IMR-90 (cell line): ENCODE results near the gene PADI1. TPM values are rescaled to one million over a fixed set of nuclear protein-coding genes. Genes with fewer than 3 reads are reported as not detected.

Experiments
- ATAC-seq: fragments of 200-7000 bp; cut with Tn5 transposase; 2 replicates; pipeline ENCODE4 v1.9.1; 2020; ENCODE audit warnings: low read depth, mild to moderate bottlenecking, moderate library complexity
- BruUV-seq: library from RNA; stranded (reverse); fragments of 400-500 nt; replicated peaks from 2 replicates; lab custom pipeline; 2021; lab: Mats Ljungman, UMichigan
- CTCF ChIA-PET: fragments of 300-600 bp; formaldehyde crosslinking; extraction: SDS; loops from one replicate; lab custom pipeline; 2021; ENCODE audit warnings: antibody characterized with exemption; lab: Yijun Ruan, JAX
- POLR2A ChIA-PET: fragments of 300-600 bp; sonication (Branson Sonifier 250); formaldehyde crosslinking; loops from one replicate; lab custom pipeline; 2022; ENCODE audit warnings: antibody characterized with exemption; ENCODE audit not compliant: unreplicated experiment; lab: Charles Lee
- DNase-seq: peaks from one replicate; pipeline ENCODE4 v3.0.0; 2013
- H2AFZ ChIP-seq: replicated peaks from 2 replicates; pipeline ENCODE3; 2013; ENCODE audit warnings: low read length, mild to moderate bottlenecking; ENCODE audit not compliant: poor library complexity
- H2AK5ac ChIP-seq: 2 replicates; pipeline ENCODE4 v1.6.1; 2013; ENCODE audit warnings: low read depth, low read length, inconsistent platforms
- H2AK9ac ChIP-seq: replicated peaks from 2 replicates; pipeline ENCODE3; 2013; ENCODE audit warnings: mild to moderate bottlenecking, low read depth, low read length, moderate library complexity; ENCODE audit not compliant: poor library complexity
- H2BK120ac ChIP-seq: 2 replicates; pipeline ENCODE4 v1.6.1; 2013; ENCODE audit warnings: low read depth, low read length, inconsistent platforms
- H2BK15ac ChIP-seq: 3 replicates; pipeline ENCODE4 v1.6.1; 2013; ENCODE audit warnings: low read depth, low read length, inconsistent platforms
- H2BK20ac ChIP-seq: 2 replicates; pipeline ENCODE4 v1.6.1; 2013; ENCODE audit warnings: low read depth, mild to moderate bottlenecking, inconsistent platforms, low read length, moderate library complexity
- H2BK5ac ChIP-seq: 2 replicates; pipeline ENCODE4 v1.6.1; 2013; ENCODE audit warnings: mild to moderate bottlenecking, low read depth, low read length, inconsistent platforms; ENCODE audit not compliant: poor library complexity, severe bottlenecking
- H3K14ac ChIP-seq: replicated peaks from 2 replicates; pipeline ENCODE4 v1.6.1; 2013; ENCODE audit warnings: low read depth, low read length, inconsistent platforms
- H3K18ac ChIP-seq: 2 replicates; pipeline ENCODE4 v1.6.1; 2013; ENCODE audit warnings: low read depth, low read length, control low read depth
- H3K23ac ChIP-seq: 2 replicates; pipeline ENCODE4 v1.6.1; 2013; ENCODE audit warnings: low read depth, low read length, inconsistent platforms
- H3K27ac ChIP-seq: 2 replicates; pipeline ENCODE4 v1.5.1; 2013; ENCODE audit warnings: mild to moderate bottlenecking, control low read depth, low read length; ENCODE audit not compliant: insufficient read depth
- H3K27me3 ChIP-seq: 2 replicates; pipeline ENCODE4 v1.6.1; 2013; ENCODE audit warnings: low read length; ENCODE audit not compliant: control insufficient read depth, insufficient read depth
- H3K36me3 ChIP-seq: 2 replicates; pipeline ENCODE4 v1.6.1; 2013; ENCODE audit warnings: low read length, mixed read lengths; ENCODE audit not compliant: control insufficient read depth, insufficient read depth
- H3K4ac ChIP-seq: 2 replicates; pipeline ENCODE4 v1.6.1; 2013; ENCODE audit warnings: low read depth, low read length, inconsistent platforms
- H3K4me1 ChIP-seq: 2 replicates; pipeline ENCODE4 v1.6.1; 2013; ENCODE audit warnings: low read length, mixed read lengths; ENCODE audit not compliant: control insufficient read depth, insufficient read depth
- H3K4me2 ChIP-seq: 2 replicates; pipeline ENCODE4 v1.6.1; 2013; ENCODE audit warnings: low read depth, mild to moderate bottlenecking, control low read depth, low read length, moderate library complexity
- H3K4me3 ChIP-seq: 2 replicates; pipeline ENCODE4 v1.5.1; 2013; ENCODE audit warnings: low read depth, mild to moderate bottlenecking, control low read depth, low read length, moderate library complexity; ENCODE audit not compliant: insufficient read depth
- H3K56ac ChIP-seq: 2 replicates; pipeline ENCODE4 v1.6.1; 2013; ENCODE audit warnings: low read length, inconsistent platforms; ENCODE audit not compliant: insufficient read depth; ENCODE audit errors: extremely low read depth
- H3K79me1 ChIP-seq, 2 experiments: 2 replicates each; pipeline ENCODE4 v1.6.1; 2013; ENCODE audit warnings: low read length in 2 of 2, inconsistent platforms in 1 of 2, low read depth in 1 of 2
- H3K9ac ChIP-seq: 2 replicates; pipeline ENCODE4 v1.6.1; 2013; ENCODE audit warnings: low read depth, low read length, control low read depth
- H3K9me1 ChIP-seq: 2 replicates; pipeline ENCODE4 v1.6.1; 2013; ENCODE audit warnings: low read length, inconsistent platforms; ENCODE audit not compliant: insufficient read depth
- H3K9me3 ChIP-seq: 2 replicates; pipeline ENCODE4 v1.6.1; 2013; ENCODE audit warnings: low read length; ENCODE audit not compliant: control insufficient read depth, insufficient read depth
- H4K20me1 ChIP-seq: 2 replicates; pipeline ENCODE4 v1.6.1; 2013; ENCODE audit warnings: low read length, inconsistent platforms; ENCODE audit not compliant: insufficient read depth
- H4K5ac ChIP-seq: 2 replicates; pipeline ENCODE4 v1.6.1; 2013; ENCODE audit warnings: mild to moderate bottlenecking, low read depth, low read length, control low read depth
- H4K8ac ChIP-seq, 2 experiments: 2 replicates each; pipeline ENCODE4 v1.6.1; 2013; ENCODE audit warnings: low read depth in 2 of 2, low read length in 2 of 2, control low read depth in 1 of 2, inconsistent platforms in 1 of 2
- H4K91ac ChIP-seq: 2 replicates; pipeline ENCODE4 v1.6.1; 2013; ENCODE audit warnings: low read depth, low read length, inconsistent platforms; ENCODE audit not compliant: insufficient read depth
- BHLHE40 ChIP-seq: fragments of 150-350 bp; IDR thresholded peaks from 2 replicates; pipeline ENCODE4 v1.6.1; 2016; ENCODE audit warnings: mild to moderate bottlenecking, low read depth, low read length
- CEBPB ChIP-seq: IDR thresholded peaks from 2 replicates; pipeline ENCODE4 v1.6.1; 2012; ENCODE audit warnings: low read depth, low read length, improper control_type of control experiment
- CHD1 ChIP-seq: IDR thresholded peaks from 2 replicates; pipeline ENCODE4 v1.6.1; 2012; ENCODE audit warnings: low read depth, low read length, improper control_type of control experiment
- FOS ChIP-seq: fragments of 150-350 bp; IDR thresholded peaks from 2 replicates; pipeline ENCODE4 v1.6.1; 2016; ENCODE audit warnings: low read depth, low read length
- MAFK ChIP-seq: IDR thresholded peaks from 2 replicates; pipeline ENCODE4 v1.6.1; 2012; ENCODE audit warnings: low read depth, low read length, improper control_type of control experiment
- MAZ ChIP-seq: IDR thresholded peaks from 2 replicates; pipeline ENCODE4 v1.6.1; 2012; ENCODE audit warnings: low read depth, mild to moderate bottlenecking, low read length, improper control_type of control experiment, moderate library complexity, borderline replicate concordance
- MXI1 ChIP-seq: IDR thresholded peaks from 2 replicates; pipeline ENCODE4 v1.6.1; 2012; ENCODE audit warnings: low read depth, mild to moderate bottlenecking, low read length, moderate library complexity, borderline replicate concordance
- POLR2A ChIP-seq: IDR thresholded peaks from 2 replicates; pipeline ENCODE4 v1.6.1; 2012; ENCODE audit warnings: mild to moderate bottlenecking, low read depth, low read length
- RCOR1 ChIP-seq: IDR thresholded peaks from 2 replicates; pipeline ENCODE4 v1.6.1; 2012; ENCODE audit warnings: mild to moderate bottlenecking, low read length, improper control_type of control experiment; ENCODE audit not compliant: insufficient replicate concordance
- RFX5 ChIP-seq: IDR thresholded peaks from 2 replicates; pipeline ENCODE4 v1.8.0; 2012; ENCODE audit warnings: low read depth, mild to moderate bottlenecking, low read length, moderate library complexity
- WGBS, 2 experiments: methylation state at CpG; one replicate each; pipeline versions ENCODE4 v1.1.5 to v1.1.7; 2013; ENCODE audit warnings: missing lambda C conversion rate in 2 of 2; ENCODE audit not compliant: insufficient read length in 1 of 2; ENCODE audit errors: extremely low coverage in 2 of 2; 5-methylcytosine and 5-hydroxymethylcytosine counted together
- dilution Hi-C: fragments of 300-500 bp; cut with HindIII; formaldehyde crosslinking; loops from one replicate; pipeline ENCODE4 v1.14.3; 2018; ENCODE audit warnings: low sequenced_read_pairs; ENCODE audit not compliant: unreplicated experiment
- in situ Hi-C: fragments of 300-500 bp; cut with MboI; formaldehyde crosslinking; loops from 3 replicates; pipeline ENCODE4 v1.14.3; 2019; ENCODE audit warnings: low sequenced_read_pairs, inconsistent platforms, mixed read lengths
- intact Hi-C: fragments of 100-400 bp; cut with micrococcal nuclease; formaldehyde crosslinking; loops from 2 replicates; pipeline ENCODE4 v1.10.0; 2022
- polyA plus RNA-seq, 3 experiments: library from polyadenylated mRNA; depleted of rRNA; stranded (reverse); fragments of >200 nt; gene quantifications; 2 replicates each; pipeline ENCODE4 v1.2.3, GENCODE V29; 2012; ENCODE audit warnings: low replicate concordance in 1 of 3
- total RNA-seq: library from RNA; depleted of rRNA; stranded (reverse); fragments of >200 nt; gene quantifications from 2 replicates; pipeline ENCODE4 v1.2.3, GENCODE V29; 2012
- TF ChIP-seq, protein P1 (sequence below): conservative IDR thresholded peaks from 2 replicates; pipeline ENCODE4 v1.5.1; 2012; ENCODE audit warnings: mild to moderate bottlenecking, low read depth, low read length, improper control_type of control experiment

PADI1 gene
- total and polyA plus RNA-seq, 2 of the 4 experiments (the other 2 are of a cell fraction): 0.17 TPM; not detected in 1

GRCh38 chr1:17224434-17224833 is 19.5 kb downstream of the PADI1 start:
- CTCF ChIA-PET: no interaction called here
- no peak overlapping the region for H4K8ac ChIP-seq
- H2BK120ac ChIP-seq: no peak overlapping the region
- H3K4ac ChIP-seq: no peak overlapping the region
- no peak overlapping the region for H2BK15ac ChIP-seq
- H3K9me1 ChIP-seq: 0 out of 2 replicates have a peak, but pooled peaks cover 5% of the 10 kb centered on the region
- no TSS peak for BruUV-seq
- intact Hi-C loops (no loop called here), in situ Hi-C loops (no loop called here), dilution Hi-C loops (no loop called here)
- TF ChIP-seq MXI1 (no peak), MAFK (no peak), POLR2A (no peak), RCOR1 (no peak), CEBPB (no peak), FOS (no peak), BHLHE40 (no peak), RFX5 (no peak), CHD1 (no peak), MAZ (no peak)
- TF ChIP-seq, protein P1, sequence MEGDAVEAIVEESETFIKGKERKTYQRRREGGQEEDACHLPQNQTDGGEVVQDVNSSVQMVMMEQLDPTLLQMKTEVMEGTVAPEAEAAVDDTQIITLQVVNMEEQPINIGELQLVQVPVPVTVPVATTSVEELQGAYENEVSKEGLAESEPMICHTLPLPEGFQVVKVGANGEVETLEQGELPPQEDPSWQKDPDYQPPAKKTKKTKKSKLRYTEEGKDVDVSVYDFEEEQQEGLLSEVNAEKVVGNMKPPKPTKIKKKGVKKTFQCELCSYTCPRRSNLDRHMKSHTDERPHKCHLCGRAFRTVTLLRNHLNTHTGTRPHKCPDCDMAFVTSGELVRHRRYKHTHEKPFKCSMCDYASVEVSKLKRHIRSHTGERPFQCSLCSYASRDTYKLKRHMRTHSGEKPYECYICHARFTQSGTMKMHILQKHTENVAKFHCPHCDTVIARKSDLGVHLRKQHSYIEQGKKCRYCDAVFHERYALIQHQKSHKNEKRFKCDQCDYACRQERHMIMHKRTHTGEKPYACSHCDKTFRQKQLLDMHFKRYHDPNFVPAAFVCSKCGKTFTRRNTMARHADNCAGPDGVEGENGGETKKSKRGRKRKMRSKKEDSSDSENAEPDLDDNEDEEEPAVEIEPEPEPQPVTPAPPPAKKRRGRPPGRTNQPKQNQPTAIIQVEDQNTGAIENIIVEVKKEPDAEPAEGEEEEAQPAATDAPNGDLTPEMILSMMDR: no peak
- H3K4me2 ChIP-seq: no peak overlapping the region
- ATAC-seq (no peak), DNase-seq (no peak)
- WGBS, 2 experiments: 60% methylated on average over 1 of the region's 4 CpGs; no CpG with 5 or more reads in 1 of the 2 experiments
- H3K36me3 ChIP-seq: no peaks in the 10 kb centered on the region
- H2AK5ac ChIP-seq: no peak overlapping the region
- no peak overlapping the region for H2BK5ac ChIP-seq
- H3K79me1 ChIP-seq: no peaks in the 10 kb centered on the region
- H3K4me3 ChIP-seq: no peak overlapping the region
- no peaks in the 10 kb centered on the region for H3K9me3 ChIP-seq
- H2AFZ ChIP-seq: no peak overlapping the region
- peaks cover 37% of the 10 kb centered on the region for H3K27me3 ChIP-seq
- POLR2A ChIA-PET: no interaction called here
- H4K91ac ChIP-seq: no peak overlapping the region
- H2AK9ac ChIP-seq: no peak overlapping the region
- no peak overlapping the region for H3K14ac ChIP-seq
- no peak overlapping the region for H2BK20ac ChIP-seq
- H3K56ac ChIP-seq: no peak overlapping the region
- H3K27ac ChIP-seq: no peak overlapping the region
- H4K5ac ChIP-seq: no peak overlapping the region
- H4K20me1 ChIP-seq: no peaks in the 10 kb centered on the region
- no peak overlapping the region for H3K18ac ChIP-seq
- no peak overlapping the region for H3K9ac ChIP-seq
- no peaks in the 10 kb centered on the region for H3K4me1 ChIP-seq
- H3K23ac ChIP-seq: no peak overlapping the region
